Measurements from ENCODE around the gene TTC39B.

Gene TTC39B

DNA sequence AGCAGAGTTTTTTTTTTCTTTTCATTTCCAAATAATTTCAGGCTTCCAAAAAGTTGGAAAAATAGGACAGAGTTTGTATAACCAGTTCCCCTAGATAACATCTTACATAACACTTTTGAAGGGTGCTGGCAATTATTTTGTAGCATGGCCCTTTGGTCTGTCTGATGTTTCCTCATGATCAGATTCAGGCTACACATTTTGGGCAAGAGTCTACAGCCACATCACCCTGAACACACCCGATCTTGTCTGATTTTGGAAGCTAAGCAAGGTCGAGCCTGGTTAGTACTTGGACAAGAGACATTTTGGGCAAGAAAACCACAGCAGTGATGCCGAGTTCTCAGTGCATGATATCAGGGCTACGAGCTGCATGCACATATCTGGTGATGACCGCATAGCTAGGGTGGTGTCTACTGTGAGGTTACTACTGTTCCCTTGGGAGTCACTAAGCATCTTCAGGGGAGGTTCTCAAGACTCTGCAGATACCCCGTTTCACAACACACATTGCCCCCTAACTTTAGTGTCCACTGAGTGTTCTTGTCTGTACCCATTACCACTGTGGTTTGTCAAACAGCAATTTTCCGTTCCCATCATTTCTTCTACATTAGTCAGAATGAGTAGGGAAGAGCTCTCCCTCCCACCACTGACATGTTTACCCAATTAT, 86.2 kb downstream of the TTC39B start:
- DNase-seq, result no peak

GRCh38 chr9:15219546-15219945, 87.5 kb downstream of the TTC39B start:
- DNase-seq, result no peak

GRCh38 chr9:15218994-15219393, 88.0 kb downstream of the TTC39B start:
- DNase-seq, result no peak

GRCh38 chr9:15213249-15213648, 93.8 kb downstream of the TTC39B start:
- DNase-seq, result no peak

GRCh38 chr9:15211815-15212495, 95.1 kb downstream of the TTC39B start:
- no peak for DNase-seq

DNA sequence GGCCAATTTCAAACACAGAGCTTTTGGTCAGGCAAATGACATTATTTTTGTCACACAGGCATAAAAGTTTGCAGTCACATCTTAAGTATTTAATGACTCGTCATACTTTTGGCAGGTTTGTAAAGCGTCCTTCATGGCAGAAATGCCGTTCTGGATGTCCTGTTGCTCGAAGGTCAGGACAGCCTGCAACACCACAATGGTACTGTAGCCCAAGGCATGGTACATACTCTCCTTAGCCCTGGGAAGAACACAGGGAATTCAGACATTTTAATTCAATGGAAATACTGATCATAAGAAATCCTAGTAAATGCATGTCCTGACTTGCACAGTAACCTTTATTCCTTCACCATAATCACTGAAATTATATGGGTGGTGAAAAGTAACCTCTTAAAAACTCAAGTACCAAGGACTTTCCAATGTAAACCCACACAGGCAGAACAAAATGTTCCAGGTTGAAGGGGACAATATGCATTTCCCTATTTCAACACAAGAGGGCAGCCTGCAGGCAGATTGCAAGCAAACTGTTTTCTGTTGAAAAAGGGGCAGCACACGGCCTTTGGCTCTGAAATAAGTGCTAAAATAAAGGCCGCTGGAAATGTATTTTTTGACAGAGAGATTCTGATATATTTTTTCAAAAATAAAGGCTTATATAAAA, 95.7 kb downstream of the TTC39B start:
- peak; percentile 58 for DNase-seq

DNA sequence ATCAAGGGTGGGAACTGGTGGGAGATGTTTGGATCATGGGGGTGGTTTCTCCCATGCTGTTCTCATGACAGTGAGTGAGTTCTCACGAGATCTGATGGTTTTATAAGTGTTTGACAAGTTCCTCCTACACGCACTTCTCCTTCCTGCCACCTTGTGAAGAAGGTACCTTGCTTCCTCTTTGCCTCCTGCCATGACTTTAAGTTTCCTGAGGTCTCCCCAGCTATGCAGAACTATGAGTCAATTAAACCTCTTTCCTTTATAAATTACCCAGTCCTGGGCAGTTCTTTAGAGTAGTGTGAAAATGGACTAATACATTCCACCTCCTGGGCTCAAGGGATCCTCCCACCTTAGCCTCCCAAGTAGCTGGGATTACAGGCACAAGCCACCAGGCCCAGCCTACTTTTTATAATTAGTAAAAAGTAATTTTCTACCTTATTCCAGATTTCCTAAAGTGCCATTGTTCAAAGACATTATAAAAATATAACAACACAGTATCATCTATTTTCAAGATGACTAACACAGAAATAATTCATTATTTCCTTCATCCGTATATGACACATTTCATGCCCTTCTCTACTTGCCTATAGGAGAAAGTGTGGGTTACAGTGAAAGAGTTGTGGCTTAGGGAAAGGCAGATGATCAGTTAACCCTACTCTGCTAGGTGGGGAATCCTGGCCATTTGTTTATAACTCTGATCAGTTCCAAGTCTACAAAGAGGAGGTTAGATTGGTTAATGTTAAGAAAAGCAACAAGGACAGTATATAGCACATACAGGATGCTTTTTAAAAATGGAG, 99.9 kb downstream of the TTC39B start:
- no peak for DNase-seq

GRCh38 chr9:15205632-15206420, 101.2 kb downstream of the TTC39B start:
- DNase-seq, result no peak

GRCh38 chr9:15203581-15203980, 103.4 kb downstream of the TTC39B start:
- DNase-seq, result no peak

DNA sequence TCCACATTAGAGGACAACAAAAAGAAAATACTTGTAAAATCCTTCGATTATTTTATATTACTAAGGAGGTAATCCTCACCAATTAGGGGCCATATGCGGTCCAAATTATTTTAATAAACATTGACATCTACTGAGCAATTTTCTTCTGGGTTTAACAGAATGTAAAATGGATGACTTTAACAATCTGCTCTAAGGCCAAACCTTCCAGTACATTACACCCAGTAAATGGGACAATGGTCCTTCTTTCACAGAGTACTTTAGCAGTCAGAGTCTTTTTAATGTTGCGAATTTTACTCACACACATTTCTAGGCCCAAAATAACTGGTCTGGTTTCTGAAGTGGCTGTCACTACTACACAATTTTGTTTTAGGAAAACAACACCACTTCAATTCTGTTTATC, 106.9 kb downstream of the TTC39B start:
- DNase-seq, result no peak

DNA sequence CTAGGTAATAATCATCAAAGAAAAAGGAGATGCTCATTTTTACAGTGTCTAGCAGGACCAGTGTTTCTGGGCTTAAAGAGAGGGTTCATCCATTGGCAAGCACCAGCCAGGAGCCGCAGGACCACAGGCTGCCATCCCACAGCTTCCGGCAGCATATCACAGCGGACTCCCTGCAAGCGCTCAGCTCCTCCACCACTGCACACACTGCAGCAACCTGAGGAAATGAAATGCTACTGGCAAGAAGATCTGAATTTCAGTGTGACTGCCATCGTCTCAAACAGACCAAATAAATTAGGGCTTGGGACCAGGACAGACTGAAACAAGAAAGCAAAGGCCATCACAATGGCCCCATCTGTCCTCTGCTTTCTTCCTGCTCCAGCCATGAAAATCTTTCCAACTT, 114.2 kb downstream of the TTC39B start:
- DNase-seq, result no peak

GRCh38 chr9:15191378-15191777, 115.6 kb downstream of the TTC39B start:
- DNase-seq, result no peak

GRCh38 chr9:15189481-15189880, 117.5 kb downstream of the TTC39B start:
- DNase-seq, result no peak

DNA sequence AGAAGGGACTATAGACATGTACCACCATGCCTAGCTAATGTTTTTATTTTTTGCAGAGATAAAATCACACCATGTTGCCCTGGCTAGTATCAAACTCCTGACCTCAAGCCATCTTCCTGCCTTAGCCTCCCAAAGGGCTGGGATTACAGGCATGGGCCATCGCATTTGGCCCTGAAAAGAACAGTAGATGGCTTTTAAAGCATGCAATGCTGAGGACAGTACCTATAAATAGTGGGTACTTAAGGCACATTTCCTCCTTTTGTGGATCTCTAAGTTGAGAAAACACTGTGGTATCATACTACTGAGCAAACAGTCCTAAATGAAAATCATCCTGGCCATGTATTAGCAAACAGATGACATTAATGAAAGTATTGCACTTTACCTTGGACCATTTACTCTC, 119.4 kb downstream of the TTC39B start:
- DNase-seq, result peak; percentile 47

- DNase-seq, result no peak
Observed at GRCh38 chr9:15182730-15183129, 124.3 kb downstream of the TTC39B start.

DNA sequence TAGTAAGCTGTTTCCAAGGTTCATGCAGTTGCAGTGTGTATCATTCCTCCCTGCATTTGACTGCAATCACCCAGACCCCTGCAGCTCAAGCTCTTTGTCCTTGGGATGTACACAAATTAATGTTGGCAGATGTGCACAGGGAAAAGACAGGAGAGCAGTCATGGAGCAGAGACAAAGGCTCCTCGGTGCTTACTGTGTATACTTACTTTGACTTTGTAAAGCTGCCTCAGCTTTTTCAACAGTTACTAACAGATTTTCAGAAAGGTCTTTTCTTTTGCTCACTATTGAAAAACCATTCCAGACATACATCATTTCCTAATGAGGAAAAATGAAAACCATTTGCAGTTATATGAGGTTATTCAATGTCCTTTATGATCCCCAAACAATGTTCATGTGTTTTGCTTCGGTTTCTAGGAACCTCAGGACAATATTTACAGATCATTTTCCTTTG, 124.9 kb downstream of the TTC39B start:
- DNase-seq, result peak; percentile 50

GRCh38 chr9:15180124-15180523, 126.9 kb downstream of the TTC39B start:
- no peak for DNase-seq

- no peak for DNase-seq
Observed at GRCh38 chr9:15178631-15179030, 128.4 kb downstream of the TTC39B start.

DNA sequence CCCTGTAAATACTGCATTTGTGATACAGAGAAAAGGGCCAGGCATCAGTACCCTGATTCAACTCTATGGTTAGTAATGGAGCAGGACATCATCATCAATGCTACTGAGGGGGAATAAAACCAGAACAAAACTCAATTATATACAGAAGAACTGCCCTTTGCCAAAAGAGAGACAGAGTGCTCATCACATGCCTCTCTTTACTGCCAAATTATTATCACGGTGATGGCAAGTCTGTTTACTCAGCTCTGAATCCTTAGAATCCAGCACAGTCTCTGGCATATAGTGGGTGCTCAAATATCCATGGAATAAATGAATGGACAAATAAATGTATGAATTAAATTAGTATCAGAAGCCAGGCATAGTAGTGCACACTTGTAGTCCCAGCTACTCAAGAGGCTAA, 130.2 kb downstream of the TTC39B start:
- no peak for DNase-seq

DNA sequence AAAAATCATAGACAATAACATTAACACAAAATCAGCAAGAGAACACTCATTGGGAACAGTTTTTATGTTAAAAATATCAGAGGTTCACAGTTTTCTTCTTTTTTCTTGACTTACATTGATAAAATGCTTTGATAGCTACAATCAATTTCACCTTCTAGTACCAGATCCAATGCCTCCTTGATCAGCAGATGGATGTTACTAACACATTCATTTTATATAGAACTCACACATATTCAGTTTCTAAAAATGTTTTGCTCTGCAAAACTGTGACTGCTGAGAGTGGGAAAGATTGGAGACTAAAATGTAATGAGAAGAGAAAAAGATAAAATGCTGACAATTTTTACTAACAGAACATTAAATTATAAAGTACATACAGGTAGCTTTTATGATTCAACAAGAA, 143.1 kb downstream of the TTC39B start:
- no peak for DNase-seq

DNA sequence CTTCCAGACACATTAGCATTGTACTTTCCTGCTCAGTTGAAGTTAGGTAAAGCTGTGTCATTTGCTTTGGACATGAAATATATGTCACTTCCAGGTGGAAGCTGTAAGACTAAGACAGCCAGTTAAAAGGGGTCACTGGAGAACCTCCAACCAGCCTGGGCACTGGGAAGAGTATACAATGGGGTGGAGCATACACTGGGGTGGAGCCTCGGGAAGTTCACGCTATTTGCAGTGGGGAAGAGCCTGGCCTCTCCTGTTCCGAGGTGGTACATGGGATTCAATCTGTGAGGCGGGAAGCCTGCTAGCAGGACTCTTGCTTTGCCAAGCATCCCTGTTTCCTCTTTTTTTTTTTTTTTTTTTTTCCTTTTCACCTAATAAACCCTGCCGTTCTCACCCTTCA, 145.3 kb downstream of the TTC39B start:
- DNase-seq, result no peak

- no peak for DNase-seq
Observed at GRCh38 chr9:15160673-15161072, 146.3 kb downstream of the TTC39B start.

GRCh38 chr9:15158064-15158463, 149.0 kb downstream of the TTC39B start:
- no peak for DNase-seq

All from NCI-H774 (cell line).